Stimulated activated CD4-positive, alpha-beta T cell treated with anti-CD3 and anti-CD28 coated beads, Interleukin-4, amount 100 ng/mL, for 4 hours (primary cell): ENCODE results near the gene CFAP20DC.
A peak's percentile ranks its signal among the peaks of the same experiment; 100 is the strongest.
"Not testable (repeated sequence)": the region's sequence is repeated elsewhere in the genome, so short reads cannot be mapped to it uniquely, and the experiment has no call there.

ENCODE experiments used
- DNase-seq, 2 experiments: peaks; one replicate each; pipeline ENCODE4 v3.0.0-alpha.2; 2020

Gene CFAP20DC

GRCh38 chr3:59049671-59050331 is at the start of gene CFAP20DC:
CFAP20DC (minus strand) TSS chr3:59050025; CDS start chr3:59049631, 394 bp downstream.
- peak; percentile 88 to 93 for DNase-seq

GRCh38 chr3:59098516-59098915 is 48.7 kb upstream of the CFAP20DC start:
- not testable (repeated sequence) for DNase-seq

- DNase-seq = no peak
Measured at GRCh38 chr3:59094446-59094845, 44.6 kb upstream of the CFAP20DC start.

- no peak for DNase-seq
Measured at GRCh38 chr3:59093521-59093920, 43.7 kb upstream of the CFAP20DC start.

- DNase-seq = no peak
Measured at GRCh38 chr3:59088761-59089160, 38.9 kb upstream of the CFAP20DC start.

GRCh38 chr3:59085976-59086375 is 36.2 kb upstream of the CFAP20DC start:
- no peak for DNase-seq

- DNase-seq = no peak
Measured at GRCh38 chr3:59084583-59084982, 34.8 kb upstream of the CFAP20DC start.

GRCh38 chr3:59082106-59082505 is 32.3 kb upstream of the CFAP20DC start:
- DNase-seq = no peak

GRCh38 chr3:59081071-59081470 is 31.2 kb upstream of the CFAP20DC start:
- no peak for DNase-seq

- no peak for DNase-seq
Measured at GRCh38 chr3:59079962-59080361, 30.1 kb upstream of the CFAP20DC start.

- DNase-seq = no peak
Measured at GRCh38 chr3:59074764-59075163, 24.9 kb upstream of the CFAP20DC start.

- DNase-seq = no peak
Measured at GRCh38 chr3:59072681-59073080, 22.9 kb upstream of the CFAP20DC start.

- DNase-seq = no peak
Measured at GRCh38 chr3:59069838-59070237, 20.0 kb upstream of the CFAP20DC start.

GRCh38 chr3:59065240-59065639 is 15.4 kb upstream of the CFAP20DC start:
- no peak for DNase-seq

- no peak for DNase-seq
Measured at GRCh38 chr3:59064728-59065127, 14.9 kb upstream of the CFAP20DC start.

- DNase-seq = no peak
Measured at GRCh38 chr3:59064276-59064675, 14.5 kb upstream of the CFAP20DC start.

- no peak for DNase-seq
Measured at GRCh38 chr3:59056706-59057105, 6.9 kb upstream of the CFAP20DC start.

GRCh38 chr3:59052803-59053411 is 3.1 kb upstream of the CFAP20DC start:
- no peak for DNase-seq

- DNase-seq = not testable (repeated sequence)
Measured at GRCh38 chr3:59050811-59051414, 1.1 kb upstream of the CFAP20DC start.

- no peak for DNase-seq
Measured at GRCh38 chr3:59046839-59047238, 3.0 kb downstream of the CFAP20DC start.

GRCh38 chr3:59043391-59043790 is 6.4 kb downstream of the CFAP20DC start:
- DNase-seq = no peak

GRCh38 chr3:59040902-59041301 is 8.9 kb downstream of the CFAP20DC start:
- no peak for DNase-seq

GRCh38 chr3:59027607-59028006 is 22.2 kb downstream of the CFAP20DC start:
- no peak for DNase-seq

GRCh38 chr3:59023612-59024011 is 26.2 kb downstream of the CFAP20DC start:
- no peak for DNase-seq
